ENCODE results near the gene PSRC1. TPM values are rescaled to one million over a fixed set of nuclear protein-coding genes. Genes with fewer than 3 reads are reported as not detected.

Gene PSRC1
- 10 to 100 TPM in 1 of 2 donors, 1 to 10 TPM in 1; 4.7 to 16.2 TPM for total RNA-seq

DNA sequence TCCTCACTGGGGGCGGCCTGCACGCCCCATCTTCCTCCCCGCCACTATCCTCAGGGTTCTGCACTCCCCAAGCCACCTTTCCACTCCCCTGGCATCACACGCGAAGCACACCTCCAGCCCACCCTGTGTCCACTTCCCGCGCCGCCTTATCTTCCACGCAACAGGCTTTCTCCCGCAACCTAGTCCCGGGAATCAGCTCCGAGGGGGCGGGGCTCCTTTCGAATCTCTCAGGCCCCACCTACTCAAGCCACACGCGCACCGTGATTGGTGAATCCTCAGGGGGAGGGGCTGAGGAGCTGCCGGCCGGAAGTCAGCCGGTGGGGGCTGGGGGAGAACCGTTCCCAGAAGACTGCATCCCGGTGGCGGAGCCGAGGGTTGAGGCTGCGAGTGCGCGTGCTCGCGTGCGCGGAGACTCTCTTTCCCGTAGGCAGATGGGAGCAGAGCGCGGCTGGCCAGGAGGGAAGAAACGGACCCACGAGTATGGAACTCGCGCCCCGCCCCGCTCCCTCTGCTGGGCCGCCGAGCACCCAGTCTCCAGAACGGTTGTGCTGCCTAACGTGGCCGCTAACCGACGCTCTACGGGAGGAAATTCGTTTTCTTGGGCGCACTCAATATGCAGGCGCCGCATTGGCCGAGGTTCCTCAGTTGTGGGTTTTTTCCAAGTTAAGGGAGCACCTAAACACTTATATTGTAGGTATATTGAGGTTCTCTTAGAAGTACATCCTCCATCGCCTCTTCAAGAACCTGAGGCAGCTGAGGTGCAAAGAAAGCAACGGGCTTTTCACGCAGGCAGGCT is at the start of gene PSRC1:
PSRC1 (minus strand) TSS at position 194 of the 796 bp plus-strand sequence.
- H3K27me3 Mint-ChIP-seq = no peaks in the 10 kb centered on the region
- ATAC-seq = peak; percentile 99
- peak; percentile 93 for DNase-seq (ENCODE audit: low spot score)
- H3K9me3 Mint-ChIP-seq = no peaks in the 10 kb centered on the region
- peak within 1 kb of the TSS; percentile 91 for H3K4me3 Mint-ChIP-seq
- H3K36me3 Mint-ChIP-seq = no peaks in the 10 kb centered on the region
- peak within 1 kb of the TSS; percentile 80 to 90 for H3K27ac Mint-ChIP-seq
- peaks cover 13 to 18% of the 10 kb centered on the region in 2 donors for H3K4me1 Mint-ChIP-seq (ENCODE audit: low read depth in 2 of 2)

DNA sequence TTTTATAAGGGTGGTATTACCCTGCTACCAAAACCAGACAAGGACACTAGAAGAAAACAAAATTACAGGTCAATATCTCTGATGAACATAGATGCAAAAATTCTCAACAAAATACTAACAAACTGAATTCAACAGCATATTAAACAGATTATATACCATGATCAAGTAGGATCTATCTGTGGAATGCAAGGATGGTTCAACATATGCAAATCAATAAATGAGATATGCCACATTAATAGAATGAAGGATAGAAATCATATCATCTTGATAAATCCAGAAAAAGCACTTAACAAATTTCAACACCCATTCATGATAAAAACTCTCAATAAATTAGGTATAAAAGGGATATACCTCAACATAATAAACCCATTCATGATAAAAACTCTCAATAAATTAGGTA is 48.2 kb upstream of the PSRC1 start:
- DNase-seq (ENCODE audit: low spot score) (no peak), ATAC-seq (no peak)
- Mint-ChIP-seq H3K4me3 (no peak overlapping the region), H3K4me1 (ENCODE audit: low read depth in 2 of 2) (no peaks in the 10 kb centered on the region), H3K27ac (no peak overlapping the region), H3K36me3 (peaks cover 20% of the 10 kb centered on the region), H3K27me3 (peaks cover 3 to 11% of the 10 kb centered on the region in 2 donors), H3K9me3 (peaks cover 10% of the 10 kb centered on the region)

DNA sequence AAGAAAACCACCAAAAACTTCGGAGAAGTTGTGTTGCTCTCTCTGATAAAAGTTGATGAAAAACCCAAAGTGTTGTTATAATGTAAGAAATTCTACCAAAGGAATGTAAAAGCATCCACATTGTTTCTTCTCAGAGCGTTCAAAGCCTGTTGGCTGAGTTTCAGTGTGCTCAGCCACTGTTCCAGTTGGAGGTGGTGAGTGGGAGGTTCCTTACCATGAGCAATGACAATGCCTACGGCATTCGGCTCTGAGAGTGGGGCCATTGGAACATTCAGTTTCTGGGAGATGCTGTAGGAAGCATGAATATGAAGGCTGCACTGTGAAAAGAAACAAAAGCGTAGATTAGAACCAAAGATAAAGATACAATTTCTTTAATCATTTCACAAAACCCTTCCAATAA is 44.3 kb upstream of the PSRC1 start:
- DNase-seq (ENCODE audit: low spot score) = no peak
- Mint-ChIP-seq H3K4me1 (ENCODE audit: low read depth in 2 of 2) (peaks cover 0 to 2% of the 10 kb centered on the region in 2 donors), H3K27ac (no peak overlapping the region)

DNA sequence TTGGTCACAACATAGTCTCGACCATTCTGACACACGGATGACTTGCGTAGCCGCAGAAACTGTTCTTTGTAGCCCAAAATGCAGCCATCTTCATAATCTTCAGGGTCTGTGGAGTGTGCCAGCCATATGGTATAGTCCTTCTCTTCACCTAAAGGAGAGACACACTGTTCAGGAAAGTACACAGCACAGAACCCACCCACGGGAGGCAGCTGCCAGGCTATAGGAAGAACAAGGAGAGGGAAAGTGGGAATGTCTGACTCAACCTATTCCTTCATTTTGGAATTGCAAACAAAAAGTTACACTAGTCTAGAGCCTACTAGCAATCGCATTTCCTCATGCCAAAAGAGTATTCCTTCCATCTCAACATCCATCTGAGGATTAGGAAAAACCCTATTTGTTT is 40.0 kb upstream of the PSRC1 start:
- DNase-seq (ENCODE audit: low spot score) (no peak), ATAC-seq (no peak)
- H3K36me3 Mint-ChIP-seq = no peaks in the 10 kb centered on the region
- peaks cover 0 to 6% of the 10 kb centered on the region in 2 donors for H3K4me1 Mint-ChIP-seq (ENCODE audit: low read depth in 2 of 2)
- no peaks in the 10 kb centered on the region for H3K27me3 Mint-ChIP-seq
- no peaks in the 10 kb centered on the region for H3K9me3 Mint-ChIP-seq
- H3K27ac Mint-ChIP-seq = no peak overlapping the region
- H3K4me3 Mint-ChIP-seq = no peak overlapping the region

More for the DNA sequence above, 44.3 kb upstream of the PSRC1 start:
- Mint-ChIP-seq H3K27me3 (peaks cover 3 to 11% of the 10 kb centered on the region in 2 donors), H3K4me3 (no peak overlapping the region), H3K9me3 (peaks cover 7% of the 10 kb centered on the region), H3K36me3 (peaks cover 20% of the 10 kb centered on the region)
- ATAC-seq = no peak

DNA sequence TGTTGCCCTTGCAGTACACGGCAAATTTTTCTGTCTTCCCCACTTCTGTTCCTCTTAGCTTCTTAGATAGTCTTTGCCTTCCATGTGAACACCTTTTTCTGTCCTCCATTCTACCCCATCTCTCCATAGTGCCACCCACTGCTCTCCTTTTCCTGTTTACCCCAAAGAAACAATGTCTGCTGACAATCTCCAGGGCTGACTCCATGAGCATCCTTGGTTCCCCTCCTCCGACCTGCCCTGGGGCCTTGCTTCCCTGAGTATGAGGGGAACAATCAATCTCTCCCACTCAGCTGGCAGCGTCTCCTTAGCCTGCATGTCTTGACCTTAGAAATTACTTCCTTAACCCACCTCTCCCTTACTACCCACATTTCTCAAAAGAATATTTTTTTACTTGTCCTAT is 36.2 kb upstream of the PSRC1 start:
- ATAC-seq (no peak), DNase-seq (ENCODE audit: low spot score) (no peak)
- H3K27ac Mint-ChIP-seq = no peak overlapping the region
- H3K4me3 Mint-ChIP-seq = no peak overlapping the region
- H3K9me3 Mint-ChIP-seq = no peaks in the 10 kb centered on the region
- H3K36me3 Mint-ChIP-seq = no peaks in the 10 kb centered on the region
- H3K4me1 Mint-ChIP-seq (ENCODE audit: low read depth in 2 of 2) = peaks cover 0 to 6% of the 10 kb centered on the region in 2 donors
- H3K27me3 Mint-ChIP-seq = no peaks in the 10 kb centered on the region

DNA sequence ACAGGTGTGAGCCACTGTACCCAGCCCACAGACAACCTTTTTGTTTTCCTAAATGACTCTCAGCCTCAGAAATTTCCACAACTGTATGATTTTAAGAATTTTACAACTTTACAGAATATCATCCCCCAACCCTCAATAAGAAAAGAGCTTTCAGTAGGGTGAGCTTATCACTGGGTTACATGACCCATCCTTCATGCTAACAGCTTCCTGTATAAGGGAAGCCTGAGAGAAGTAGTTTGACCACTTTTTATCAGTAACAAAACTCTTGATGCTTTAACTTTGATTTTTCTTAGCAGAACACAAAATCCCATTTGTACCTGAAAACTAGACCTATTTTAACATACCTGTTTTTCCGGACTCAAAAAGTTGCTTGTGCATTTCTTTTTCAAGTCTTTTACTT is 33.6 kb upstream of the PSRC1 start:
- DNase-seq (ENCODE audit: low spot score) (no peak), ATAC-seq (no peak)
- no peak overlapping the region for H3K4me3 Mint-ChIP-seq
- no peaks in the 10 kb centered on the region for H3K27me3 Mint-ChIP-seq
- H3K4me1 Mint-ChIP-seq (ENCODE audit: low read depth in 2 of 2) = no peaks in the 10 kb centered on the region
- H3K9me3 Mint-ChIP-seq = no peaks in the 10 kb centered on the region
- H3K36me3 Mint-ChIP-seq = no peaks in the 10 kb centered on the region
- H3K27ac Mint-ChIP-seq = no peak overlapping the region

DNA sequence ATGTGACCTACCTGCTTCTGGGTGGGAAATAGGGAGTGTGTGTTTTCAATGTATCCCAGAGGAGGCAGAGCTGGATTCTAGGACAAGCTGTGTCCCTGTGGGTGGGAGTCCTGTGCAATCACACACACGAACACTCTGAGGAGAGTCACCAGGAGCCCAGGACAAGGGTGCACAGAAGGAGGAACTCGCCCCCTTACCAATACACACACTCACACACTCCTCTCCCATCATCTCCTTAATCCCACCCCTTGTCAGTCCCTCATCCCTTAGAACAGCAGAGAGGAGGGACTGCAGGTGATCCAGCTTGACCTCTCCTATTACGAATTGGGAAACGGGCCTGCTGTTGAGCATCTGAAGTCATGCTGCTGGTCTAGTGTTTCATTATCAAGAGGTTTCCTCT is 32.3 kb upstream of the PSRC1 start:
- DNase-seq (ENCODE audit: low spot score) = no peak
- H3K9me3 Mint-ChIP-seq = no peaks in the 10 kb centered on the region
- no peak overlapping the region for H3K27ac Mint-ChIP-seq
- H3K4me3 Mint-ChIP-seq = no peak overlapping the region
- H3K4me1 Mint-ChIP-seq (ENCODE audit: low read depth in 2 of 2) = no peaks in the 10 kb centered on the region
- no peak for ATAC-seq
- H3K36me3 Mint-ChIP-seq = no peaks in the 10 kb centered on the region
- H3K27me3 Mint-ChIP-seq = no peaks in the 10 kb centered on the region

DNA sequence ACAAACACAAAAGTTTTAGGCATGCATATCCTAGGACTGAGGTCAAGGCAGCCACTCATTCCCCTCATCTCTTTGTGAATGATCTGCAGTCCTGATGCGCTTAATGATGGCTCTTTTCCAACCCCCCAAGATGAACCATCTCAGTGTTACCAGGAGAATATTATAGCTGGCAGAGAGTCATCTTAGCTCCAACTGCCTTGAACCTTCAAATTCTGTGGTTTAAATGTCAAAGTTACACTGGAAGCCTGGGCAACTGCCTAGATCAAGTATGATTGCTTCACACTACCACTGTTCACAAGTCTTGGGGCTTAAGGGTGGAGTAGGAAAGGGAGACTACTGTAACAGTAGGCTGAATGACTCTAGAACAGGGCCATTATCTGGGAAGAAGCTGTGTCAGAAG is 31.9 kb upstream of the PSRC1 start:
- ATAC-seq = no peak
- H3K4me3 Mint-ChIP-seq = no peak overlapping the region
- H3K27me3 Mint-ChIP-seq = no peaks in the 10 kb centered on the region
- H3K4me1 Mint-ChIP-seq (ENCODE audit: low read depth in 2 of 2) = no peaks in the 10 kb centered on the region
- H3K9me3 Mint-ChIP-seq = no peaks in the 10 kb centered on the region
- H3K36me3 Mint-ChIP-seq = no peaks in the 10 kb centered on the region
- no peak overlapping the region for H3K27ac Mint-ChIP-seq
- no peak for DNase-seq (ENCODE audit: low spot score)

DNA sequence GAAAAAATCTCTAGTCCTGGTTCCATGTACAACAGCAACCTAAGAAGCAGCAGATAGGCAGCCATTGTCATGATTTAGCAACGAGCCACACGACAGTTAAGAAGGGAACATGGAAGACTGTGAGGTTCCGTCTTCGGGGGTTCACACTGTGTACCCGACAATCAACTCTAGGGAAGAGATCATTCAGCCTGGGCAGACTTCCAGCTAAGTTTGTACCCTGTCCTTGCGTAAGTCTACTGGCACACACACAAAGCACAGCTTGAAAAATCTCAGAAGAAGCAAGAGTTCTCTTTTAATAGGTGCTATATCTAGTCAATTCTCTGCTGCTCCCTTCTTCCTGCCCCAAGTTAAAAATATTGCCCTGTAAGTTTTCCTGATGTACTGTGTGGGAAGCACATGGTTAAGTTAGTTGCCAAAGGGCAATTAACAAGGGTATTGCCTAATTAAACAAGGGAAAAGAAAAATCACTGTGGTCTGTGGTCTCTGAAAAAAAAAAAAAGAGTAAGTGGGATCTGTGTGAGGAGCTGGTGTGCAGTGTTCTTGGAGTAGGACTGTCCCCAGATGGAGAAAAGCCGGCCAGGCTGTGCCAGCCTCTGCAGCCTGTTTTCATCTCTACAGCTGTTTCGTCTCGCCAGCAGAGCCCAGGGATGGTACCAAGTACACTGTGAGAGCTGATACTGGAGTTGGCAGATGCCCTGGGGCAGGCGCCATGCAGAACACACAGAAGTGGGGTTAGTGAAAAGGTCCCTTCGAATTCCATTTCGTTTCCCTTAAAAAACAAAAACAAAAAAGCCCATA is 30.2 kb upstream of the PSRC1 start:
- Mint-ChIP-seq H3K36me3 (no peaks in the 10 kb centered on the region), H3K27me3 (peaks cover 0 to 7% of the 10 kb centered on the region in 2 donors), H3K4me3 (no peak overlapping the region), H3K9me3 (no peaks in the 10 kb centered on the region), H3K27ac (no peak overlapping the region), H3K4me1 (ENCODE audit: low read depth in 2 of 2) (no peaks in the 10 kb centered on the region)
- ATAC-seq (no peak), DNase-seq (ENCODE audit: low spot score) (no peak)

DNA sequence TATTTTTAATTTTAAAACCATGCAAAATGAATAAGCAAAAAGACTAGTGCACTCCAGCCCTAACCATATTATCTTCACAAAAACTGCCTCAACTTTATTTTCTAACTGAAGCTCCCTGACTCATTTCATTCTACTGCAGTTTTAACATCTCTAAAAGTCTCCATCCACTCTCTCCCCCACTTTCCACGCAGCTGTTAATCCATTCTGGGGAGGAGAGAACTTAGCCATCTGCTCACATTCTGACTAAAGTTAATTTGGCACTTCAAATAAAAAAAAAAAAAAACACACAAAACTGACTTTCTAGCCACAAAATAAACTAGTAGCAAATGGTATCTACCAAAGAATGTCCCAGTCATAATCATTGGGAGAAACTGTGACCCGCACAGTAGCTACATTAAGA is 29.3 kb upstream of the PSRC1 start:
- Mint-ChIP-seq H3K4me3 (no peak overlapping the region), H3K9me3 (no peaks in the 10 kb centered on the region), H3K27ac (no peak overlapping the region), H3K4me1 (ENCODE audit: low read depth in 2 of 2) (no peaks in the 10 kb centered on the region), H3K27me3 (peaks cover 0 to 7% of the 10 kb centered on the region in 2 donors), H3K36me3 (no peaks in the 10 kb centered on the region)
- DNase-seq (ENCODE audit: low spot score) = no peak
- ATAC-seq = no peak

DNA sequence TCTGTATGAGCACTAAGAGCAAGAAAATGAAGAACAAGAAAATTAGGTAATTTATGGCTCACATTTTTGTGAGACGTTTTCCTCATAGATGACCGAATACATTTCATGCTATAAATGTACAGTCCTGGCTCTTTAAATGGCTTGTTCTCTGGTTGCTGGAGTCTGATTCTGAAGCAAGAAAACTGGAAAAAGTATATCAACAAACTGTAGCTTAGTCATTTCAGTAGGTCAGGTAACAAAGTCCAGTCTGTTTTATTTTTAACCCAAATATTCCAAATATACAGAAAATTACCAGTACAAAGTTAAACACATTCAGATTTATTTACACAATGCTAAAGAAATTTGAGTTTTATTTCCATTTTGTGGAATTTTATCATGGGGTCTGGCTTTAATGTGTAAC is 26.4 kb upstream of the PSRC1 start:
- DNase-seq (ENCODE audit: low spot score) (no peak), ATAC-seq (no peak)
- Mint-ChIP-seq H3K4me1 (ENCODE audit: low read depth in 2 of 2) (no peaks in the 10 kb centered on the region), H3K9me3 (no peaks in the 10 kb centered on the region), H3K4me3 (no peak overlapping the region), H3K27ac (no peak overlapping the region), H3K36me3 (no peaks in the 10 kb centered on the region), H3K27me3 (peaks cover 0 to 7% of the 10 kb centered on the region in 2 donors)

DNA sequence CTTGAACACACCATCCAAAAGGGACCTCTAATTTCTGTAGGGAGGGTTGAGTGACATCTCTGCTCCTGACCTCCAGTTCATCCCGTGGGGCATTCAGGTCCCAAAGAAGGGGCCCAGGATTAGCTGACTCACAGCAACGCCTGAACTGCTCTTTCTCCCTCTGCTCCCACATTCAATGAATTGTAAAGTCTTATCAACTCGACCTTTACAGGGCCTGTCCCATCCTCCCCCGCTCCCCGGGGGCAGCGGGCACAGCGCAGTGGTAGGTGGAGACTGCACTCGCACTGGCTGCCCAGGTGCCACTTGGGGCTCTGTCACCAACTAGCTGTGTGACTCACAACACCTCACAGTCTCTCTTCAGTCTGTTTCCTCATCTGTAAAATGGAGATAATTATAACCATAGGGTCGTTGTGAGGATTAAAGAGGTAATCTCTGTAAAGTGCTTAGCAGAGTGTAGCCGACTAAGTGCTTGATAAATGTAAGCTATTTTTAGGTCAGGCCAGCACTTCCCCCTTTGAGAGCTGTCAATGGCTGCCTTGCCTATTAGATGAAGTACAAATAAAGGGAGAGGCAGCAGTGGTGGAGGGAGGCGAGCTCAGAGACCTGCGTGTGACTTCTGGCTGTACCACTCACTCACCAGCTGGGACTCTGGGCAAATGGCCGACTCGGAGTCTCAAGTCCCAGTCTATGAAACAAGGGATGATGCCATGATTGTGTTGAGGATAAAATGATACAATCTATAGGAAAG is 24.5 kb upstream of the PSRC1 start:
- DNase-seq (ENCODE audit: low spot score) = no peak
- H3K9me3 Mint-ChIP-seq = no peaks in the 10 kb centered on the region

DNA sequence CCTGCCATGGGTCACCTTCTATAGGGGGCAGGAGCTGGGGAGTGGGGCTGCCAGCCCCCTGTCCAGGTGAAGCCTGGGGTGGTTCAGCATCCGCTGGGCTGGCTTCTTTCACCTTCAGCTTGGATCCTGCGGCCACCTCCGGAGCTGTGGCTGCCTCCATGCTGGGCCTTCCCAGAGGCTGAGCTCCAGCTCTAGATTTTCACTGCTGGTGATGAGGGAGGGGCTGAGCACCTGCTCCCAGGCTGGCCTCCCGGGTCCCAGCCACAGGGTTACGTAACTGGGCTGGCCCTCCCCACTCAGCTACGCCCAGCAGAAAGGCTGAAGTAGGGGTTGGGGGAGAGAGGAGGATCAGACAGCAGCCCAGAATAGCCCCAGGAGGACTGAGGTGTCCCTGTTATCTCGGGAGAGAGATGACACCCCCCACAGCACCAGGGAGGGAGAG is 23.9 kb upstream of the PSRC1 start, which contains the start of gene MYBPHL:
MYBPHL (minus strand) TSS at position 180 of the 442 bp plus-strand sequence; CDS start at position 160, 20 bp downstream.
- Mint-ChIP-seq H3K4me1 (ENCODE audit: low read depth in 2 of 2) (no peaks in the 10 kb centered on the region), H3K4me3 (no peak within 1 kb of the TSS), H3K36me3 (no peaks in the 10 kb centered on the region), H3K27me3 (peaks cover 0 to 7% of the 10 kb centered on the region in 2 donors), H3K9me3 (no peaks in the 10 kb centered on the region), H3K27ac (no peak within 1 kb of the TSS)
- DNase-seq (ENCODE audit: low spot score) (no peak), ATAC-seq (no peak)

More for the DNA sequence above, 24.5 kb upstream of the PSRC1 start:
- H3K27ac Mint-ChIP-seq = no peak overlapping the region
- no peaks in the 10 kb centered on the region for H3K4me1 Mint-ChIP-seq (ENCODE audit: low read depth in 2 of 2)
- peaks cover 0 to 7% of the 10 kb centered on the region in 2 donors for H3K27me3 Mint-ChIP-seq
- no peaks in the 10 kb centered on the region for H3K36me3 Mint-ChIP-seq
- no peak overlapping the region for H3K4me3 Mint-ChIP-seq
- no peak for ATAC-seq
